ENCODE data around the gene PFN3.
A peak's percentile ranks its signal among the peaks of the same experiment; 100 is the strongest.

Gene PFN3

DNA sequence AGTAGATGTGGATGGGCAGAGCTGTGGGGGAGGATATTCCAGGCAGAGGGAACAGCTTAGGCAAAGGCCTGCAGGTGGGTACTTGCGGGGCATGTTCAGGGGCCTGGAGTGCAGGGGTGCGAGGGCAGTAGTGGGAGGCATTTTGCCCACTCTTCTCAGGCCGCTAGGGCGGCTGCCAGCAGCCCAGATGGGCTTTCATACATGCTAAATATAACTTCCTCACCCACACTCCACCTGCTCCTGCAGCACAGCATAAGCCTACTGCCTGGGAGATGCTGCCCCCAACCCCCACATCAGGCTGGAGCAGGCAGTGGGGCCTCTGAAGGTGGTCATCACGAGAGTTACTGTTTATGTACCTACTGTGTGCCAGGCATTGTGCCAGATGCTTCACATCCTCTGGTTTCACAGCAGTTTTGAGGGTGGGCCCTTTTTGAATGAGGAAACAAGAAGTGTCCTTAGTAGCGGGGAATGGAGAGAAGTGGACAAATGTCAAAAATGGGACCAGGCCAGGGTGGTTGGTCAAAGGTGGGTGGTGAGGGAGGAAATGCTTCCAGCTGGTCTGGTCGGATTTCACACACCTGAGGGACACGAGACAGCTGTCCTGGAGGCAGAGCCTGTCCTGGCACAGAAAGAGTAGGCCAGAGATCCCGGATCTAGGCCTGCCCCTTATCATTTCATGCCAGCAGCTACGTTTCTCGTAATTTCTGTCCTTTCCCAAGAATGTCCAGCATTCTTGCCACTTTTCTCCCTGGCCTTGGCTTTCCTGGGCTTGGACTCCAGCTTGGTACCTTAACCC is 30.6 kb downstream of the PFN3 start:
- no peak for TF ChIP-seq JUND (IDR thresholded peaks at IDR 0.05; ENCODE audit: low read depth)
- no peak for DNase-seq (ENCODE audit: low read depth in 1 of 2, low spot score in 1 of 2)
- in situ Hi-C loops (cut with HindIII; ENCODE audit: low pct_unique_long_range_greater_than_20kb, low sequenced_read_pairs) = no loop called here

DNA sequence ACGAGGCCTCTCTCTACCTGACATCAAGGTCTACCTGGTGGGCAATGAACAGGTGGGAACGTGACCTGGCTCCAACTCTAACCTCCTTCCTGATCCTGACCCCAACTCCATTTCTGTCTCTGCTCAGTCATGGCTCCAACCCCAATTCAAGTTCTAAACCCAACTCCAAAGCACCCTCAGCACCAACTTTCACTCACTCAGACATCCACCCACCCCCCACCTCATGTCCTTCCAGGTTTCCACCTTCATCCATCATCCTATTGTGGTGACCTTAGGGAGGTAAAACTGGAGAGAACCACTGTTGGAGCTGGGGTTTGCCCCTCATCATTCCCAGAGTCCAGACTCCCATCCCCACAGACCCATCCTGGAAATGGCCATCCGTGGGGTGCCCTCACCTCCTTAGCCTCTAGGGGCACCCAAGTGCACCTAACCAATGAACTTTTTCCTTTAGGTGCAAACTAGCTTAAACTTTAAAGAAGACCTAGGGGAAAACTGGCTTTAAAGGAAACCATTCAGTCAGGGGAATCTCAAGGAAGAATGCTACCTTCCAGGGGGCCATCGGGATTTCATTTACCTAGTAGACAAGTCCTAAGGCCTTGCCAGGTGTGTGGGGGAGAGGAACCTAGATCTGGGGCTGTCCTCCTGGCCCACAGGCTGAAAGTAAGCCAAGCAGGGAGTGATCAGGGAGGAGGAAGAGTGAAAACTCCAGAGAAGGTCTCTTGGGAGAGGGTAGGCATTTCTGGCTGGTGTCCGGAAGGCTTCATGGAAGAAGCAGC is 31.4 kb downstream of the PFN3 start:
- DNase-seq (ENCODE audit: low read depth in 1 of 2, low spot score in 1 of 2) = peak; percentile 64 to 71
- no peak for TF ChIP-seq JUND (IDR thresholded peaks at IDR 0.05; ENCODE audit: low read depth)
- in situ Hi-C loops (cut with HindIII; ENCODE audit: low pct_unique_long_range_greater_than_20kb, low sequenced_read_pairs) = no loop called here

DNA sequence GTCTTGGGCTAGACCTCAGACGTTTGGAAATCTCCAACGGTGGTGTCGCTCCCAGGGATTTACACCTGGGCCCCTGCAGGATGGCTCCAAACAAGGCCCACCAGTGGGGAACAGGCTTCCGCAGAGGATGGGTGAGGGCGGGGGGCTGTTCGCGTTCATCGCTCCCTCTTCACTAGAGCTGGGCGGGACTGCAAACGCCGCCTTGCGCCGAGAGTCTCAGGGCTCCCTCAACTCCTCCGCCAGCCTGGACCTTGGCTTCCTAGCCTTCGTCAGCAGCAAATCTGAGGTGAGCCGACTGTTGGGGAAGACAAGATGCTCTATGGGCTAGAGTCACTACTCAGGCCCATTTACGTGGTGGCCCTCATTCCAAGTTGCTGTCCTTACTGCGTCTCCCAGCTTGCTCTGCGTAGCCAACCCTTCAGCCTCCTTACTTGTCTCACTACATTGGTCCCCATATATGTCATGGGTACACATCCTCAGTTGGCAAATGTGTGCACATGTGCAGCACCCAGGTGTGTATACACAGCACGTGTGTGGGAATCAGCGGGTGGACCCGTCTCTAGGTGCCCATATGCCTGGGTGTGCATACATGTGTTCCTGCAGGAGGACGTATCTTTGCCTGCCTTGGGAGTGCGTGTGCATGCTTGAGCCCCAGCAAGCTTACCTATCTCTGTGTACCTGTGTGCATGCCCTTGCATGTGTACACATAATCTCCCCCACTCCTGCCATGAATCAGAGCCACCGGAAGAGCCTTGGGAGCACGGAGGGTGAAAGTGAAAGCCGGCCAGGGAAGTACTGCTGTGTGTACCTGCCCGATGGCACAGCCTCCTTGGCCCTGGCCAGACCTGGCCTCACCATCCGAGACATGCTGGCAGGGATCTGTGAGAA is 32.2 kb downstream of the PFN3 start:
- DNase-seq (ENCODE audit: low read depth in 1 of 2, low spot score in 1 of 2) = no peak
- no peak for TF ChIP-seq JUND (IDR thresholded peaks at IDR 0.05; ENCODE audit: low read depth)
- in situ Hi-C loops (cut with HindIII; ENCODE audit: low pct_unique_long_range_greater_than_20kb, low sequenced_read_pairs) = no loop called here

DNA sequence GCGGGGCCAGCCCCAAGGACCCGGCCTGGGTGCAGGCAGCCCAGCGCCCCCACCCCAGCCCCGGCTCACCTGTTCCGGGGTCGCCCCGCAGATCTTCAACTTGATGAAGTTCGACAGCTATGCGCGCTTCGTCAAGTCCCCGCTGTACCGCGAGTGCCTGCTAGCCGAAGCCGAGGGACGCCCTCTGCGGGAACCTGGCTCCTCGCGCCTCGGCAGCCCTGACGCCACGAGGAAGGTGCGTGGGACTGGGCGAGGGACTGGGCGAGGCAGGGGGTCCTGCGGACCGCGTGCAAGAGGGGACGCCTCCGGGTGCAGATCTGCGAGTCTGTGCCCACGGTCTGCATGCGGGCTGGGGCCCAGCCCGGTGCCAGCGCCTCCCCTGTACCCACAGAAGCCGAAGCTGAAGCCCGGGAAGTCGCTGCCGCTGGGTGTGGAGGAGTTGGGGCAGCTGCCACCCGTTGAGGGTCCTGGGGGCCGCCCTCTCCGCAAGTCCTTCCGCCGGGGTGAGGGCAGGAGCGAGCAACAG is 33.1 kb downstream of the PFN3 start:
- no peak for DNase-seq (ENCODE audit: low read depth in 1 of 2, low spot score in 1 of 2)
- in situ Hi-C loops (cut with HindIII; ENCODE audit: low pct_unique_long_range_greater_than_20kb, low sequenced_read_pairs) = no loop called here

DNA sequence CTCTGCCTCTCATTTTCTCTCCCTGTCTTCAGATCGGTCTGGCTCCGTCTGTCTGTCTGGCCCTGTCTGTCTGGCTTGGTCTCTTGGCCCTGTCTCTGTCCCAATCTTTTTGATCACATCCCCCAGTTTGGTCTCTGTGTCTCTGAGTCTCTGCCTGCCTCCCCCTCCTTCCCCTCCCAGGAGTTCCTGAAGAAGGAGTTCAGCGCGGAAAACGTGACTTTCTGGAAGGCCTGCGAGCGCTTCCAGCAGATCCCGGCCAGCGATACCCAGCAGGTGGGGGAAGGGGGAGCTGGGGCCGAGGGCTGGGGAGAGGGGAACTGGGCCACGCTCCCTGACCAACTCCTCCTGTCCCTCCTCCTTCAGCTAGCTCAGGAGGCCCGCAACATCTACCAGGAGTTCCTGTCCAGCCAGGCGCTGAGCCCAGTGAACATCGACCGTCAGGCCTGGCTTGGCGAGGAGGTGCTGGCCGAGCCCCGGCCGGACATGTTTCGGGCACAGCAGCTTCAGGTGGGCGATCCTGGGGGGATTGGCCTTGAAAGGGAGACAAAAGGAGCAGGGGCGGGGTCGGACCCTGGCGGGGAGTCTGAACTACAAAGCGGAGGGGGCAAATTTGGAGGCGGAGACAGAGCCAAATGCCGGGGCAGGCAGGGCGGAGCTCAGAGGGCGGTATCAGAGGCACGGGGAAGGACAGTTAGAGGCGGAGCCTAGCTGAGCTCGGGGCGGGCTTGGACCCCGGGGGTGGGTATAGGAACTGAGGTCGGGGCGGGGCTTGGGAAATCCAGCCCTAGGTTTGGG is 33.7 kb downstream of the PFN3 start:
- in situ Hi-C loops (cut with HindIII; ENCODE audit: low pct_unique_long_range_greater_than_20kb, low sequenced_read_pairs) = no loop called here
- TF ChIP-seq JUND (IDR thresholded peaks at IDR 0.05; ENCODE audit: low read depth) = no peak
- DNase-seq (ENCODE audit: low read depth in 1 of 2, low spot score in 1 of 2) = peak; percentile 91 to 92

More for the DNA sequence above, 33.1 kb downstream of the PFN3 start:
- TF ChIP-seq JUND (IDR thresholded peaks at IDR 0.05; ENCODE audit: low read depth) = no peak

DNA sequence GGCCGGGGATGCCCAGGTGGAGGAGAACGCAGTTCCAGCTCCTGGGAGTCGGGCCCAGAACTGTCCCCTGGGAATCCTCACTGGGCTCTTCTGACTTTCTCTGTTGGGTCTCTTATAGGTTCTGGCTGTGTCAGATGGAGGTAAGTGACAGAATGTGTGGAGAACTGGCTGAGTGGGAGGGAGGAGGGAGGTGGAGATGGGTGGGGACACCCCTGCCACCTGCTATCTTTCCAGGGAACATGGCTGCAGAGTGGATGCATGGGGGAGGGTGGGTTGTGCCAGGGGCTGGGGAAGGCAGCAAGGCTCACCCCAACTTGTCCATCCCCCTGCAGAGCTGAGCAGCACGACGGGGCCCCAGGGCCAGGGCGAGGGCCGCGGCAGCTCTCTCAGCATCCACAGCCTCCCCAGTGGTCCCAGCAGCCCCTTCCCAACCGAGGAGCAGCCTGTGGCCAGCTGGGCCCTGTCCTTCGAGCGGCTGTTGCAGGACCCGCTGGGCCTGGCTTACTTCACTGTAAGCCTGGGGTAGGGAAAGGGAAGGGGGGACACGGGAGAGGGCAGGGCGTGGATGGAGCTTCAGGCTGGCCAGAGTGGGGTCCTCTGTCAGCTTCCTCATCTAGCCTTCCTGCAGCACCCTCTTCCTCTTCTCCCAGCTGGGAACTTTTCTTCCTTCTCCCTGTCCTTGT is 34.5 kb downstream of the PFN3 start:
- in situ Hi-C loops (cut with HindIII; ENCODE audit: low pct_unique_long_range_greater_than_20kb, low sequenced_read_pairs) = no loop called here
- TF ChIP-seq JUND (IDR thresholded peaks at IDR 0.05; ENCODE audit: low read depth) = no peak
- DNase-seq (ENCODE audit: low read depth in 1 of 2, low spot score in 1 of 2) = no peak

DNA sequence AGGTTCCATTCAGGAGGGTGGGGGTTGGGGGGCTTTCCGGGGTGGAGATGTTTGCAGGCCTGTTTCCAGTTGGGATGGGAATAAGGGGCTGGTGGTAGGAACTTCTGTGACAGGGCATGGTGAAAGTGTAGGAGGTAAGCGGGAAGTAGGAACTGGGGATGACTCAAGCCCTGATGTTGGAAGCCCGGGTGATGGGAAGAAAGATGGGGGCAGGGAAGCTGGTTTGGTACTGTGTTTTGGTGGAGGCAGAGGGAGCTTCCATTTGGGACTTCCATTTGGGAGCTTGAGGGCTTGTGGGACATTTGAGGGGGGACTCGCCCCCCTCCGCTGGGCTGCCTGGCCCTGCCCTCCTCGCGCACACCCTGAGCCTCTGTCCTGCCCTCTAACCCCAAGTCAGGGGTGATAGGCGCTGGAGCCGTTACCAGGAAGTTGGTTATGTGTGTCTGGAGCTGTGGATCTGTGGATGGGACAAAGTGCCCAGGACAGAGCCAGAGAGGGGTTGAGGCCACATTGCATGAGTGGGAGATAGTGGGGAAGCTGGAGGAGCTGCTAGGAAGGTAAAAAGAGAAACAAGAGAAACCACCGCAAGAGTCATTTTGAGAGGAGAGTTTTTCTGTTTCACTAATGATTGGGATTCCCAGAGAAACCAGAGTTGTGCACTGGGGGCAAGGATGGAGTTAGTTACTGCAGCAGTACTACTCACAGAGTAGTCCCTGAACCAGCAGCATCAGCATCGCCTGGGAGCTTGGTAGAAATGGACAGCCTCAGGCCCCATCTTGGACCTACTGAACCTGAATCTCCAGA is 36.1 kb downstream of the PFN3 start:
- TF ChIP-seq JUND (IDR thresholded peaks at IDR 0.05; ENCODE audit: low read depth) = no peak
- no peak for DNase-seq (ENCODE audit: low read depth in 1 of 2, low spot score in 1 of 2)
- in situ Hi-C loops (cut with HindIII; ENCODE audit: low pct_unique_long_range_greater_than_20kb, low sequenced_read_pairs) = no loop called here

DNA sequence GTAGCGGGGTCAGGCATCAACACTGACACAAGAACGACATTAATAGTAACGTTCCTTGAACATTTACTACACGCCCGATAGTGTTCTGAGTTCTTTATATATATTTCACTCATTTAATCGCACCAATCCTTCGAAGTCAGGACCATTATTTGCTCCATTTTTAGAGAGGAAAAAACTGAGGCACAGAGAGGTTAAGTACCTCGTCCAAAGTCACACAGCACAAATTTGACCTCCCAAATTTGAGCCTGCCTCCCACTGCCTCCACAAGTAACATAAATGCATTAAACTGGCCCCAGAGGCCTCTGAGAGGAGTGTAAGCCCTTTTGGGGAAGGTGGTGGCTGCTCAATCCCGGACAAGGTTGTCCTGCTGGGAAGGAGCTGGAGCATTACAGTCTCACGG is 36.9 kb downstream of the PFN3 start:
- TF ChIP-seq JUND (IDR thresholded peaks at IDR 0.05; ENCODE audit: low read depth) = no peak
- DNase-seq (ENCODE audit: low read depth in 1 of 2, low spot score in 1 of 2) = no peak
- in situ Hi-C loops (cut with HindIII; ENCODE audit: low pct_unique_long_range_greater_than_20kb, low sequenced_read_pairs) = no loop called here

DNA sequence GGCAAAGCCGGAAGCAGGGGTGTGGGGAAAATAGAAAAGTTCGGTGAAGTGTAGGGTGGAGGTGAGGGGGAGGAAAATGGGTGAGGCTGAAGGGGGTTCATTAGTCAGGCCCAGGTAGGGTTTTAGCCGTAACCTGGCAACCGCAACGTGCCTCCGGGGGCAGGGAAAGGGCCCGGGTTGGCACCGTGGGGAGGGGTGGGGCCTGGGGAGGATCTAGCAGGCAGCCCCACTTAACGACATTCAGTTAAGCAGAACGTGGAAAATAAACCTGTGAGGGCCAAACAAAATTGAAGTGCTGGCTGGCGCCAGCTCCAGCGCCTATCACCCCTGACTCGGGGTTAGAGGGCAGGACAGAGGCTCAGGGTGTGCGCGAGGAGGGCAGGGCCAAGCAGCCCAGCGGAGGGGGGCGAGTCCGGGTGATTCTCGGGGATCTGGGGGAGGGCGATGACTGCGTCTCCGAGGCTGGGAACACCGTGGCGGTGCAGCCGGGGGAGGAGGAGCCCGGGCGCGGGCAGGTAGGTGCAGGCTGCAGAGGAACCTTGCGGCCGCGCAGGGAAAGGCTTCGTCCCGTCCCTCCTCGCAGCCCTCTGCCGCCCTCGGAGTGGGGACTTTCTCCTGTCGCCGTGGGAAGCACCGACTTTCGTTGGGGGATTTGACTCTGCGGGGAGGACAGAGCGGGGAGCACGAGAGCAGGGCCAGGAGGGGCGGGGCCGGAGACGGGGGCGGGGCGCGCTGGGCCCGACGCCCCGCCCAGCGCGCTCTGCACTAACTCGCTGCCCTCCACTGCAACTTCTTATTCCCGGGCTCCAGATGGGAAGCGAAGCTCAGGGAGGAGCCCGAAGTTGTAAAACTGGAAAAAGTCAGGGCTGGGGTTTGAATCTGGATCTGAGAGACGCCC is 37.6 kb downstream of the PFN3 start:
- DNase-seq (ENCODE audit: low read depth in 1 of 2, low spot score in 1 of 2) = peak; percentile 77 to 78
- TF ChIP-seq JUND (IDR thresholded peaks at IDR 0.05; ENCODE audit: low read depth) = no peak
- in situ Hi-C loops (cut with HindIII; ENCODE audit: low pct_unique_long_range_greater_than_20kb, low sequenced_read_pairs) = no loop called here

DNA sequence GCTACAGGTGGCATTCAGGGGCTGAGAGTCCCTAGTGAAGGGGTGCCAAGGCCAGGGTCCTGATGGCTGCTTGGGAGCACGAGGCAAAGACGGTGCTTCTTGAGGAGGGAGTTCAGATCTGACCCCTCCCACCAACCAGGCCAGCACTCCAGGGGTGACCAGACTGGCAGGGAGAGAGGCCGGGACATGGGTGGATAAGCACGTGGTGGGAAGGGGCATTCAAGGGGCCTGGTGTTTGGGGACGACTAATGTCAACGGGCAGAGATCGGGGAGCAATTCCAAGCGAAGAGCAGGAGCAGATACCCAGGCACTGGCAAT is 38.2 kb downstream of the PFN3 start:
- no peak for DNase-seq (ENCODE audit: low read depth in 1 of 2, low spot score in 1 of 2)
- in situ Hi-C loops (cut with HindIII; ENCODE audit: low pct_unique_long_range_greater_than_20kb, low sequenced_read_pairs) = no loop called here
- TF ChIP-seq JUND (IDR thresholded peaks at IDR 0.05; ENCODE audit: low read depth) = no peak
